Measurements from ENCODE around the gene GALNTL6.

GALNTL6 gene

DNA sequence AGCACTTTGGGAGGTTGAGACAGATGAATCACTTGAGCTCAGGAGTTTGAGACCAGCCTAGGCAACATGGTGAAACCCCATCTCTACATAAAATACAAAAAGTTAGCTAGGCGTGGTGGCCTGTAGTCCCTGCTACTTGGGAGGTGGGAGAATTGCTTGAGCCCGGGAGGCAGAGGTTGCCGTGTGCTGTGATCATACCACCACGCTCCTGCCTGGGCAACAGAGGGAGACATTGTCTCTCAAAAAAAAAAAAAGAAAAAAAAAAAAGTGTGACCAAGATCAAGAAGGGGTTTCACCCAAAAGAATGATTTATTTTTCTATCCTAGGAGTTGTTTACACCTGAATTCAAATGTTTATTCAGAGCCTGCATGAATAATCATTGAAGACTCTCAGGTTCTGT lies 783.0 kb downstream of the GALNTL6 start:
- Histone ChIP-seq H3K27ac (replicated peaks) (no peak overlapping the region), H3K27me3 (ENCODE audit: insufficient read depth, poor library complexity, severe bottlenecking) (no peaks in the 10 kb centered on the region), H3K4me3 (replicated peaks; ENCODE audit: insufficient read depth, low read length) (no peak overlapping the region)
- TF ChIP-seq REST (IDR thresholded peaks at IDR 0.05; ENCODE audit: insufficient replicate concordance, low read depth) (no peak), GABPA (IDR thresholded peaks at IDR 0.05; ENCODE audit: low read depth) (no peak), SPI1 (IDR thresholded peaks at IDR 0.05; ENCODE audit: borderline replicate concordance, low read depth) (no peak), POLR2AphosphoS5 (IDR thresholded peaks at IDR 0.05; ENCODE audit: low read depth) (no peak)
- TF ChIP-seq, protein P1, sequence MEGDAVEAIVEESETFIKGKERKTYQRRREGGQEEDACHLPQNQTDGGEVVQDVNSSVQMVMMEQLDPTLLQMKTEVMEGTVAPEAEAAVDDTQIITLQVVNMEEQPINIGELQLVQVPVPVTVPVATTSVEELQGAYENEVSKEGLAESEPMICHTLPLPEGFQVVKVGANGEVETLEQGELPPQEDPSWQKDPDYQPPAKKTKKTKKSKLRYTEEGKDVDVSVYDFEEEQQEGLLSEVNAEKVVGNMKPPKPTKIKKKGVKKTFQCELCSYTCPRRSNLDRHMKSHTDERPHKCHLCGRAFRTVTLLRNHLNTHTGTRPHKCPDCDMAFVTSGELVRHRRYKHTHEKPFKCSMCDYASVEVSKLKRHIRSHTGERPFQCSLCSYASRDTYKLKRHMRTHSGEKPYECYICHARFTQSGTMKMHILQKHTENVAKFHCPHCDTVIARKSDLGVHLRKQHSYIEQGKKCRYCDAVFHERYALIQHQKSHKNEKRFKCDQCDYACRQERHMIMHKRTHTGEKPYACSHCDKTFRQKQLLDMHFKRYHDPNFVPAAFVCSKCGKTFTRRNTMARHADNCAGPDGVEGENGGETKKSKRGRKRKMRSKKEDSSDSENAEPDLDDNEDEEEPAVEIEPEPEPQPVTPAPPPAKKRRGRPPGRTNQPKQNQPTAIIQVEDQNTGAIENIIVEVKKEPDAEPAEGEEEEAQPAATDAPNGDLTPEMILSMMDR (IDR thresholded peaks at IDR 0.05; ENCODE audit: insufficient read depth, low read length): no peak
- no peak for DNase-seq (ENCODE audit: low read depth in 1 of 2, low spot score in 1 of 2)

- no peaks in the 10 kb centered on the region for H3K27me3 ChIP-seq (ENCODE audit: insufficient read depth, poor library complexity, severe bottlenecking)
- TF ChIP-seq, protein P1 (IDR thresholded peaks at IDR 0.05; ENCODE audit: insufficient read depth, low read length): no peak
- TF ChIP-seq POLR2AphosphoS5 (IDR thresholded peaks at IDR 0.05; ENCODE audit: low read depth) (no peak), GABPA (IDR thresholded peaks at IDR 0.05; ENCODE audit: low read depth) (no peak), REST (IDR thresholded peaks at IDR 0.05; ENCODE audit: insufficient replicate concordance, low read depth) (no peak), SPI1 (IDR thresholded peaks at IDR 0.05; ENCODE audit: borderline replicate concordance, low read depth) (no peak)
- H3K4me3 ChIP-seq (replicated peaks; ENCODE audit: insufficient read depth, low read length): no peak overlapping the region
- DNase-seq (ENCODE audit: low read depth in 1 of 2, low spot score in 1 of 2): no peak
- no peak overlapping the region for H3K27ac ChIP-seq (replicated peaks)
These were observed 786.4 kb downstream of the GALNTL6 start for GRCh38 chr4:172599554-172599953.

DNA sequence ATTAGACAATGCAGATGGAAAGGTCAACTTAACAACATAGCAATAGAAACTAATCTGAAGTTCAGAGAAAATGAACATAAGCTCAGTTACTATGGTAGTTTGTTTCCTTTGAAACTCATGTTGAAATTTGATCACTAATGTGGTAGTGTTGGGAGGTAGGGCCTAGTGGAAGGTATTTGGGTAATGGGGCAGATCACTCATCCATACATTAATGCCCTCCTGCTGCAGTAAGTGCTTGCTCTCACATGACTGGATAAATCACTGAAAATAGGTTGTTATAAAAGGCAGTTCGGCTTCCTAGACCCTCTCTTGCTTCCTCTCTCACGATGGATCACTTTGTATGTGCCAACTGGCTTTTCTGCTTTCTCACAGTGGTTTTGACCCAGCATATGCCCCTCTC lies 788.0 kb downstream of the GALNTL6 start:
- Histone ChIP-seq H3K4me3 (replicated peaks; ENCODE audit: insufficient read depth, low read length) (no peak overlapping the region), H3K27me3 (ENCODE audit: insufficient read depth, poor library complexity, severe bottlenecking) (no peaks in the 10 kb centered on the region), H3K27ac (replicated peaks) (no peak overlapping the region)
- DNase-seq (ENCODE audit: low read depth in 1 of 2, low spot score in 1 of 2): no peak
- TF ChIP-seq, protein P1 (IDR thresholded peaks at IDR 0.05; ENCODE audit: insufficient read depth, low read length): no peak
- TF ChIP-seq GABPA (IDR thresholded peaks at IDR 0.05; ENCODE audit: low read depth) (no peak), POLR2AphosphoS5 (IDR thresholded peaks at IDR 0.05; ENCODE audit: low read depth) (no peak), REST (IDR thresholded peaks at IDR 0.05; ENCODE audit: insufficient replicate concordance, low read depth) (no peak), SPI1 (IDR thresholded peaks at IDR 0.05; ENCODE audit: borderline replicate concordance, low read depth) (no peak)

All from HL-60 (cell line).